Neural progenitor cell (in vitro differentiated cells): ENCODE results near the gene IRS1. TPM values are rescaled to one million over a fixed set of nuclear protein-coding genes. Genes with fewer than 3 reads are reported as not detected.
A peak's percentile ranks its signal among the peaks of the same experiment; 100 is the strongest.

Source experiments
- DNase-seq: peaks from one replicate; pipeline ENCODE4 v3.0.0-alpha.2; 2016; ENCODE audit warnings: low spot score
- H2AFZ ChIP-seq: fragments of 200-600 bp; sonication (generic); replicated peaks from 2 replicates; pipeline ENCODE4 v1.6.1; 2016; ENCODE audit warnings: antibody characterized with exemption
- H3F3A ChIP-seq: fragments of 200-600 bp; sonication (generic); 2 replicates; pipeline ENCODE4 v1.6.1; 2016; ENCODE audit warnings: antibody characterized with exemption, low read depth
- H3K27ac ChIP-seq: fragments of 200-600 bp; sonication (generic); 2 replicates; pipeline ENCODE4 v1.5.1; 2016; ENCODE audit warnings: mild to moderate bottlenecking
- H3K27me3 ChIP-seq: fragments of 200-600 bp; sonication (generic); 2 replicates; pipeline ENCODE4 v1.6.1; 2016; ENCODE audit warnings: mild to moderate bottlenecking, moderate library complexity
- H3K36me3 ChIP-seq: fragments of 200-600 bp; sonication (generic); 2 replicates; pipeline ENCODE4 v1.5.1; 2016
- H3K4me1 ChIP-seq: fragments of 200-600 bp; sonication (generic); 2 replicates; pipeline ENCODE4 v1.6.1; 2016; ENCODE audit warnings: mixed run types
- H3K4me2 ChIP-seq: fragments of 200-600 bp; sonication (generic); 2 replicates; pipeline ENCODE4 v1.6.1; 2016
- H3K4me3 ChIP-seq: fragments of 200-600 bp; sonication (generic); 2 replicates; pipeline ENCODE4 v1.5.1; 2016
- H3K79me2 ChIP-seq: fragments of 200-600 bp; sonication (generic); 2 replicates; pipeline ENCODE4 v1.6.1; 2016; ENCODE audit warnings: low read depth
- H3K9ac ChIP-seq: fragments of 200-600 bp; sonication (generic); 2 replicates; pipeline ENCODE4 v1.6.1; 2016
- H3K9me3 ChIP-seq: fragments of 200-600 bp; sonication (generic); 2 replicates; pipeline ENCODE4 v1.5.1; 2016; ENCODE audit warnings: low read depth
- H4K20me1 ChIP-seq: fragments of 200-600 bp; sonication (generic); 2 replicates; pipeline ENCODE4 v1.6.1; 2016; ENCODE audit warnings: low read depth
- H3K27ac Mint-ChIP-seq: 3 replicates; pipeline ENCODE4 v1.8.0; 2021; ENCODE audit warnings: mixed read lengths
- H3K27me3 Mint-ChIP-seq: 2 replicates; pipeline ENCODE4 v1.8.0; 2022; ENCODE audit warnings: low read depth, mild to moderate bottlenecking, inconsistent platforms, moderate library complexity, mixed read lengths; ENCODE audit not compliant: insufficient read depth
- H3K36me3 Mint-ChIP-seq: 3 replicates; pipeline ENCODE4 v1.8.0; 2021; ENCODE audit warnings: mixed read lengths
- H3K4me1 Mint-ChIP-seq: 3 replicates; pipeline ENCODE4 v1.8.0; 2021; ENCODE audit warnings: mixed read lengths
- H3K4me3 Mint-ChIP-seq: 3 replicates; pipeline ENCODE4 v1.8.0; 2021; ENCODE audit warnings: mild to moderate bottlenecking, moderate library complexity, mixed read lengths
- H3K9me3 Mint-ChIP-seq: 3 replicates; pipeline ENCODE4 v1.8.0; 2020; ENCODE audit warnings: mixed read lengths
- EZH2 ChIP-seq: fragments of 200-600 bp; sonication (generic); IDR thresholded peaks from 2 replicates; pipeline ENCODE4 v1.6.1; 2017; ENCODE audit warnings: antibody characterized with exemption, mild to moderate bottlenecking, moderate library complexity
- EZH2phosphoT487 ChIP-seq: fragments of 200-600 bp; sonication (generic); IDR thresholded peaks from 2 replicates; pipeline ENCODE4 v1.6.1; 2017; ENCODE audit warnings: antibody characterized with exemption
- total RNA-seq: library from RNA; depleted of rRNA; stranded (reverse); fragments of >200 nt; gene quantifications from 2 replicates; pipeline ENCODE4 v1.2.3, GENCODE V29; 2015; ENCODE audit warnings: low replicate concordance
- TF ChIP-seq, protein P1 (sequence below): fragments of 200-600 bp; sonication (generic); IDR thresholded peaks from 2 replicates; pipeline ENCODE4 v1.5.1; 2017; ENCODE audit warnings: antibody characterized with exemption, mild to moderate bottlenecking

IRS1 gene
- total RNA-seq, 1 donor from 2014 or later = 8.4 TPM

DNA sequence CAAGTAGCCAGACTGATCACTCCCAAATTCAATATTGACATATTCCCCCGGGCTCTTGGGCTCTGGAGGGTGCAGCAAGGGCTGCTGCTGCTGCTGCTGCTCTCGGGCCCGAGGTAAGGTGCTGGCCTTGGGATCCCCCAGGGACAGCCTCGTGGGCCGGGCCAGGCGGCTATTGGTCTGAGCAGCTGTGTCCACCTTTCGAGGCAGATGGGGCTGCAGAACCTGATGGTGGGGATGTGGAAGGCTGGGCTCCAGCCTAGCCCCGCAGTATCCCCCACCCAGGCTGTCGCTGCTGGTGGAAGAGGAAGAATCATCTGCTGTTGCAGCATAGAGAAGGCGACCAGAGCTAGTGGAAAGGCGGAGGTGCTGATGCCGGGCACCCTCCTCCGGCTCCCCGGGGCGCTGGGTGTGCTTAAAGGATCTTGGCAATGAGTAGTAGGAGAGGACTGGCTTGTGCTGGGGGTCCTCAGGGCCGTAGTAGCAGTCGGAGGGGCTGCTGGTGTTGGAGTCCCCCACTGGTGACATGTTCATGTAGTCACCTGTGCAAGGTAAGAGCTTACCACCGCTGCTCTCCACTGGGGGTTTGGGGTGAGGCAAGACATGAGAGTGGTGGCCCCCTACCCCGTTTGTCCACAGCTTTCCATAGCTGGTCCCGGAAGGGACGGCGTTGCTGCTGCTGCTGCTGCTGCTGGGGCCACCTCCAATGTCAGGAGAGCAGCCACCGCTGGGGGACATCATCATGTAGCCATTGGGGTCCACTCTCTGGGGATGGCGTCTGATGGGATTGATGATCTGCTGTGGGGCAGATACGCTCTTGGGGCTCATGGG is 3.4 kb downstream of the IRS1 start:
- no peak overlapping the region for H3K4me2 ChIP-seq
- Mint-ChIP-seq H3K27me3 (peaks cover 10% of the 10 kb centered on the region), H3K27ac (no peak overlapping the region), H3K4me1 (peaks cover 58% of the 10 kb centered on the region), H3K36me3 (peaks cover 33% of the 10 kb centered on the region), H3K9me3 (peaks cover 16% of the 10 kb centered on the region), H3K4me3 (peak overlapping the region; percentile 79)
- peaks cover 18% of the 10 kb centered on the region for H4K20me1 ChIP-seq
- no peak overlapping the region for H3K4me3 ChIP-seq
- TF ChIP-seq, protein P1, sequence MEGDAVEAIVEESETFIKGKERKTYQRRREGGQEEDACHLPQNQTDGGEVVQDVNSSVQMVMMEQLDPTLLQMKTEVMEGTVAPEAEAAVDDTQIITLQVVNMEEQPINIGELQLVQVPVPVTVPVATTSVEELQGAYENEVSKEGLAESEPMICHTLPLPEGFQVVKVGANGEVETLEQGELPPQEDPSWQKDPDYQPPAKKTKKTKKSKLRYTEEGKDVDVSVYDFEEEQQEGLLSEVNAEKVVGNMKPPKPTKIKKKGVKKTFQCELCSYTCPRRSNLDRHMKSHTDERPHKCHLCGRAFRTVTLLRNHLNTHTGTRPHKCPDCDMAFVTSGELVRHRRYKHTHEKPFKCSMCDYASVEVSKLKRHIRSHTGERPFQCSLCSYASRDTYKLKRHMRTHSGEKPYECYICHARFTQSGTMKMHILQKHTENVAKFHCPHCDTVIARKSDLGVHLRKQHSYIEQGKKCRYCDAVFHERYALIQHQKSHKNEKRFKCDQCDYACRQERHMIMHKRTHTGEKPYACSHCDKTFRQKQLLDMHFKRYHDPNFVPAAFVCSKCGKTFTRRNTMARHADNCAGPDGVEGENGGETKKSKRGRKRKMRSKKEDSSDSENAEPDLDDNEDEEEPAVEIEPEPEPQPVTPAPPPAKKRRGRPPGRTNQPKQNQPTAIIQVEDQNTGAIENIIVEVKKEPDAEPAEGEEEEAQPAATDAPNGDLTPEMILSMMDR = no peak
- TF ChIP-seq EZH2 = no peak
- H3K4me1 ChIP-seq = peaks cover 29% of the 10 kb centered on the region
- no peak overlapping the region for H2AFZ ChIP-seq
- peaks cover 18% of the 10 kb centered on the region for H3F3A ChIP-seq
- H3K36me3 ChIP-seq = no peaks in the 10 kb centered on the region
- H3K27me3 ChIP-seq = no peaks in the 10 kb centered on the region
- H3K27ac ChIP-seq = no peak overlapping the region
- H3K9ac ChIP-seq = no peak overlapping the region
- no peaks in the 10 kb centered on the region for H3K9me3 ChIP-seq
- H3K79me2 ChIP-seq = peaks cover 69% of the 10 kb centered on the region
- DNase-seq = no peak

DNA sequence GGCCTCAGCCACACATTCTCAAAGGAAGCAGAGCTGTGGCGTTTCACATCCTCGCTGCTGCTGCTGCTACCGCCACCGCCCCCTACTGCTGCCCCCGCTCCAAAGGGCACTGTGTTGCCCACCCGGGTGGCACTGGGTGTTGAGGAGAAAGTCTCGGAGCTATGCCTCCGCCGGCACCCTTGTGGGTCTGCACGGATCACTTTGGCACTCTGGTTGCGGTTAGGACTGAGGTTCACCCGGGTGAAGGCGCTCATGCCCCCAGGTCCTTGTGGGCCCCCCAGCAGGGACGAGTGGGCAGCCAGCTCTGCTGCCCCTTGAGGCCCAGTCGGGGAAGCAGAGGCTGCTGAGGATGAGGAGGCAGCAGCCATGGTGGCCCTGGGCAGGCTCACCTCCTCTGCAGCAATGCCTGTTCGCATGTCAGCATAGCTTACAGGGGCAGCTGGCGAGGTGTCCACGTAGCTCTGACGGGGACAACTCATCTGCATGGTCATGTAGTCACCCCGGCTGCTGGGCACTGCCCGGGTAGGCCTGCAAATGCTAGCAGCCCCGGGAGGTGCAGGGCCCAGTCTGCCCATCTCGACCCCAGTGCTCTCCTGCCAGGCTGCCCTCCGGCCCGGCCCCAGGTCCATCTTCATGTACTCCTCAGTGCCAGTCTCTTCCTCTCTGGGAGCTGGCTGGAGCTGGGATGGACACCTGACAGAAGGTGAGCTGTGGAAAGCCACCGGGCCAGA is 4.2 kb downstream of the IRS1 start:
- peaks cover 18% of the 10 kb centered on the region for H4K20me1 ChIP-seq
- peaks cover 31% of the 10 kb centered on the region for H3K4me1 ChIP-seq
- H3K36me3 Mint-ChIP-seq = peaks cover 36% of the 10 kb centered on the region
- no peak overlapping the region for H3K27ac Mint-ChIP-seq
- no peak overlapping the region for H2AFZ ChIP-seq
- H3F3A ChIP-seq = peaks cover 14% of the 10 kb centered on the region
- H3K27me3 Mint-ChIP-seq = peaks cover 9% of the 10 kb centered on the region
- peaks cover 57% of the 10 kb centered on the region for H3K4me1 Mint-ChIP-seq
- H3K36me3 ChIP-seq = no peaks in the 10 kb centered on the region
- H3K4me3 ChIP-seq = no peak overlapping the region
- TF ChIP-seq EZH2 = no peak
- TF ChIP-seq EZH2phosphoT487 = no peak
- TF ChIP-seq, protein P1 = no peak
- H3K4me2 ChIP-seq = peak overlapping the region; percentile 88
- peak overlapping the region; percentile 79 for H3K4me3 Mint-ChIP-seq
- H3K79me2 ChIP-seq = peaks cover 77% of the 10 kb centered on the region
- DNase-seq = no peak
- H3K9ac ChIP-seq = no peak overlapping the region
- H3K27ac ChIP-seq = no peak overlapping the region
- H3K9me3 Mint-ChIP-seq = peaks cover 16% of the 10 kb centered on the region
- H3K27me3 ChIP-seq = no peaks in the 10 kb centered on the region
- no peaks in the 10 kb centered on the region for H3K9me3 ChIP-seq

DNA sequence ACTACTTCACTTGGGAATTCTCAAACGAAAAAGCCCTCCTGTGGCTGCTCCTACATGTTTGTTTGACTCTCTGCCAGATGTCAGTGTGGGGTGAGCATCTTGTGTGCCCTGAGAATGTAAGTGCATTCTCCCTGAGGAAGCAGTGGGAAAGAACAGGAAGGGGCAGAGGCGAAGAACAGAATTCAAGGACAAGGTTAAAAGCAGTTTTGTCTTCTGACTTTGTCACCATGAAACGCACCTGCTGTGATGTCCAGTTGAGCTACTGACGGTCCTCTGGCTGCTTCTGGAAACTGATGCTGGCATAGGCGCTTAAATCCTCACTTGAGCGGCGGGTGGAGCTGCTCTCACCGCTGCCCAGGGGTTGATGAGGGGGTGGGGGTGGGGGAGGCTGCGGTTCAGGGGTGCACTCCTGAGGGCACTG is 4.9 kb downstream of the IRS1 start:
- Mint-ChIP-seq H3K27me3 (peaks cover 7% of the 10 kb centered on the region), H3K36me3 (peaks cover 41% of the 10 kb centered on the region), H3K9me3 (peaks cover 16% of the 10 kb centered on the region), H3K4me3 (peak overlapping the region; percentile 85), H3K27ac (peak overlapping the region; percentile 72), H3K4me1 (peaks cover 54% of the 10 kb centered on the region)
- H2AFZ ChIP-seq = no peak overlapping the region
- peak overlapping the region; percentile 88 for H3K4me2 ChIP-seq
- peaks cover 33% of the 10 kb centered on the region for H3K4me1 ChIP-seq
- peak overlapping the region; percentile 52 for H3K4me3 ChIP-seq
- H3K9ac ChIP-seq = no peak overlapping the region
- peaks cover 11% of the 10 kb centered on the region for H3F3A ChIP-seq
- no peaks in the 10 kb centered on the region for H3K36me3 ChIP-seq
- no peaks in the 10 kb centered on the region for H3K27me3 ChIP-seq
- no peak for DNase-seq
- no peak overlapping the region for H3K27ac ChIP-seq
- peaks cover 84% of the 10 kb centered on the region for H3K79me2 ChIP-seq
- TF ChIP-seq EZH2 = no peak
- TF ChIP-seq, protein P1 = no peak
- TF ChIP-seq EZH2phosphoT487 = no peak
- no peaks in the 10 kb centered on the region for H3K9me3 ChIP-seq
- peaks cover 18% of the 10 kb centered on the region for H4K20me1 ChIP-seq
